ENCODE results near the gene RASSF5. TPM values are rescaled to one million over a fixed set of nuclear protein-coding genes. Genes with fewer than 3 reads are reported as not detected.

The RASSF5 gene
- total and polyA plus RNA-seq, 2 of the 13 experiments (the other 11 are each of a cell fraction or from before 2014, with no cell fraction given): 0.18 to 0.40 TPM

DNA sequence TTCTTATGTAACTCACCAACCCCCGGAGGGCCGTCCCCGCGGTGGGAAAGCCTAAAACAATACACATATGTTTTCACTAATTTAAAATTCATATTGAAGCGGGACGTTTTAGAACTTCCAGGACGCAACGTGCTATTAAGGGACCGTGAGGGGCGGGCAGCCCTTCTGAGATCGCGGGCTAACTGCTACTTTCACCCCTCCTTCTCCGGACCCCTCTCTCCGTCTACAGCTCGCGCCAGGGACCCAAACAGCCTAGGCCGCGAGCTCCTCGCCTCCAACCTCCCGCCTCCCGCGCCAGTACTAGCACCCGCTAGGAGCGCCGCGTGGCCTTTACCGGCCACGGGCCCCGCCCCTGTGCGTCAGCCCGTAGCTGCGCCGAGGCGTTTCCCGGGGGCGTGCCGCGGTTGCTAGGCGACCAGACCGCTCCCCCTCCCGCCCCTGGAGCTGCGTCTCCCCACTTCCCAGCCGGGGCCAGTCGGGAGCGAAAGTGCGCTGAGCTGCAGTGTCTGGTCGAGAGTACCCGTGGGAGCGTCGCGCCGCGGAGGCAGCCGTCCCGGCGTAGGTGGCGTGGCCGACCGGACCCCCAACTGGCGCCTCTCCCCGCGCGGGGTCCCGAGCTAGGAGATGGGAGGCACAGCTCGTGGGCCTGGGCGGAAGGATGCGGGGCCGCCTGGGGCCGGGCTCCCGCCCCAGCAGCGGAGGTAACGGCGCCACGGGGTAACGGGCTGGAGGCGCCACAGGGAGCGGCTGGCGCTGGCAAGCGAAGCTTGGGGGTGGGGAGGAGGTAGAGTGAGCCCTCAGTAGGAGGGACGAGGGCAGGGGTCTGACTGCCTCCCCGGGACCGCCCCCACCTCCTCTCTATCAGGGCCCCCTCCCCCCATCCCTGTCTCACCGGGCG, 128.0 kb downstream of the RASSF5 start, which contains the start of gene DYRK3 (continued):
- TF ChIP-seq, protein P1, sequence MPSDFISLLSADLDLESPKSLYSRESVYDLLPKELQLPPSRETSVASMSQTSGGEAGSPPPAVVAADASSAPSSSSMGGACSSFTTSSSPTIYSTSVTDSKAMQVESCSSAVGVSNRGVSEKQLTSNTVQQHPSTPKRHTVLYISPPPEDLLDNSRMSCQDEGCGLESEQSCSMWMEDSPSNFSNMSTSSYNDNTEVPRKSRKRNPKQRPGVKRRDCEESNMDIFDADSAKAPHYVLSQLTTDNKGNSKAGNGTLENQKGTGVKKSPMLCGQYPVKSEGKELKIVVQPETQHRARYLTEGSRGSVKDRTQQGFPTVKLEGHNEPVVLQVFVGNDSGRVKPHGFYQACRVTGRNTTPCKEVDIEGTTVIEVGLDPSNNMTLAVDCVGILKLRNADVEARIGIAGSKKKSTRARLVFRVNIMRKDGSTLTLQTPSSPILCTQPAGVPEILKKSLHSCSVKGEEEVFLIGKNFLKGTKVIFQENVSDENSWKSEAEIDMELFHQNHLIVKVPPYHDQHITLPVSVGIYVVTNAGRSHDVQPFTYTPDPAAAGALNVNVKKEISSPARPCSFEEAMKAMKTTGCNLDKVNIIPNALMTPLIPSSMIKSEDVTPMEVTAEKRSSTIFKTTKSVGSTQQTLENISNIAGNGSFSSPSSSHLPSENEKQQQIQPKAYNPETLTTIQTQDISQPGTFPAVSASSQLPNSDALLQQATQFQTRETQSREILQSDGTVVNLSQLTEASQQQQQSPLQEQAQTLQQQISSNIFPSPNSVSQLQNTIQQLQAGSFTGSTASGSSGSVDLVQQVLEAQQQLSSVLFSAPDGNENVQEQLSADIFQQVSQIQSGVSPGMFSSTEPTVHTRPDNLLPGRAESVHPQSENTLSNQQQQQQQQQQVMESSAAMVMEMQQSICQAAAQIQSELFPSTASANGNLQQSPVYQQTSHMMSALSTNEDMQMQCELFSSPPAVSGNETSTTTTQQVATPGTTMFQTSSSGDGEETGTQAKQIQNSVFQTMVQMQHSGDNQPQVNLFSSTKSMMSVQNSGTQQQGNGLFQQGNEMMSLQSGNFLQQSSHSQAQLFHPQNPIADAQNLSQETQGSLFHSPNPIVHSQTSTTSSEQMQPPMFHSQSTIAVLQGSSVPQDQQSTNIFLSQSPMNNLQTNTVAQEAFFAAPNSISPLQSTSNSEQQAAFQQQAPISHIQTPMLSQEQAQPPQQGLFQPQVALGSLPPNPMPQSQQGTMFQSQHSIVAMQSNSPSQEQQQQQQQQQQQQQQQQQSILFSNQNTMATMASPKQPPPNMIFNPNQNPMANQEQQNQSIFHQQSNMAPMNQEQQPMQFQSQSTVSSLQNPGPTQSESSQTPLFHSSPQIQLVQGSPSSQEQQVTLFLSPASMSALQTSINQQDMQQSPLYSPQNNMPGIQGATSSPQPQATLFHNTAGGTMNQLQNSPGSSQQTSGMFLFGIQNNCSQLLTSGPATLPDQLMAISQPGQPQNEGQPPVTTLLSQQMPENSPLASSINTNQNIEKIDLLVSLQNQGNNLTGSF (CRISPR knock-in tag; IDR thresholded peaks at IDR 0.05): no peak
- TF ChIP-seq ZFP1 (CRISPR knock-in tag; IDR thresholded peaks at IDR 0.05): no peak
- TF ChIP-seq ZNF337 (CRISPR knock-in tag; IDR thresholded peaks at IDR 0.05; ENCODE audit: borderline replicate concordance, low read depth): no peak; the same call in 1 of the 2 replicates
- no peak for TF ChIP-seq ZNF460 (CRISPR knock-in tag; IDR thresholded peaks at IDR 0.05; ENCODE audit: borderline replicate concordance)
- TF ChIP-seq GZF1 (CRISPR knock-in tag; IDR thresholded peaks at IDR 0.05): 0 out of 2 replicates have a peak, but pooled peaks have one; percentile 28
- TF ChIP-seq STAG1 (CRISPR knock-in tag; IDR thresholded peaks at IDR 0.05): no peak
- TF ChIP-seq YY1 (IDR thresholded peaks at IDR 0.05; ENCODE audit: insufficient read depth, insufficient replicate concordance, low read depth, low read length): peak; percentile 30
- TF ChIP-seq, protein P2, sequence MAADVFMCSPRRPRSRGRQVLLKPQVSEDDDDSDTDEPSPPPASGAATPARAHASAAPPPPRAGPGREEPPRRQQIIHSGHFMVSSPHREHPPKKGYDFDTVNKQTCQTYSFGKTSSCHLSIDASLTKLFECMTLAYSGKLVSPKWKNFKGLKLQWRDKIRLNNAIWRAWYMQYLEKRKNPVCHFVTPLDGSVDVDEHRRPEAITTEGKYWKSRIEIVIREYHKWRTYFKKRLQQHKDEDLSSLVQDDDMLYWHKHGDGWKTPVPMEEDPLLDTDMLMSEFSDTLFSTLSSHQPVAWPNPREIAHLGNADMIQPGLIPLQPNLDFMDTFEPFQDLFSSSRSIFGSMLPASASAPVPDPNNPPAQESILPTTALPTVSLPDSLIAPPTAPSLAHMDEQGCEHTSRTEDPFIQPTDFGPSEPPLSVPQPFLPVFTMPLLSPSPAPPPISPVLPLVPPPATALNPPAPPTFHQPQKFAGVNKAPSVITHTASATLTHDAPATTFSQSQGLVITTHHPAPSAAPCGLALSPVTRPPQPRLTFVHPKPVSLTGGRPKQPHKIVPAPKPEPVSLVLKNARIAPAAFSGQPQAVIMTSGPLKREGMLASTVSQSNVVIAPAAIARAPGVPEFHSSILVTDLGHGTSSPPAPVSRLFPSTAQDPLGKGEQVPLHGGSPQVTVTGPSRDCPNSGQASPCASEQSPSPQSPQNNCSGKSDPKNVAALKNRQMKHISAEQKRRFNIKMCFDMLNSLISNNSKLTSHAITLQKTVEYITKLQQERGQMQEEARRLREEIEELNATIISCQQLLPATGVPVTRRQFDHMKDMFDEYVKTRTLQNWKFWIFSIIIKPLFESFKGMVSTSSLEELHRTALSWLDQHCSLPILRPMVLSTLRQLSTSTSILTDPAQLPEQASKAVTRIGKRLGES (CRISPR knock-in tag; IDR thresholded peaks at IDR 0.05; ENCODE audit: borderline replicate concordance): 0 out of 2 replicates have a peak, but pooled peaks have one; percentile 62
- TF ChIP-seq, protein P3, sequence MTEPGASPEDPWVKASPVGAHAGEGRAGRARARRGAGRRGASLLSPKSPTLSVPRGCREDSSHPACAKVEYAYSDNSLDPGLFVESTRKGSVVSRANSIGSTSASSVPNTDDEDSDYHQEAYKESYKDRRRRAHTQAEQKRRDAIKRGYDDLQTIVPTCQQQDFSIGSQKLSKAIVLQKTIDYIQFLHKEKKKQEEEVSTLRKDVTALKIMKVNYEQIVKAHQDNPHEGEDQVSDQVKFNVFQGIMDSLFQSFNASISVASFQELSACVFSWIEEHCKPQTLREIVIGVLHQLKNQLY (CRISPR knock-in tag; IDR thresholded peaks at IDR 0.05): no peak
- peak; percentile 67; the same call in 1 of the 2 replicates for TF ChIP-seq KDM5B (CRISPR knock-in tag; IDR thresholded peaks at IDR 0.05; ENCODE audit: borderline replicate concordance)
- no peak for TF ChIP-seq ZNF30 (CRISPR knock-in tag; IDR thresholded peaks at IDR 0.05)
- TF ChIP-seq, protein P4, sequence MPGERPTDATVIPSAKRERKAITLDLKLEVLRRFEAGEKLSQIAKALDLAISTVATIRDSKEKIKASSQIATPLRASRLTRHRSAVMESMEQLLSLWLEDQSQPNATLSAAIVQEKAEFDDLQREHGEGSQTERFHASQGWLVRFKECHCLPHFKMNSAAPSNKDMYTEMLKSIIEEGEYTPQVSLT (CRISPR knock-in tag; IDR thresholded peaks at IDR 0.05; ENCODE audit: borderline replicate concordance, low read depth): no peak
- no peak for TF ChIP-seq ZNF564 (CRISPR knock-in tag; IDR thresholded peaks at IDR 0.05)
- TF ChIP-seq, protein P5, sequence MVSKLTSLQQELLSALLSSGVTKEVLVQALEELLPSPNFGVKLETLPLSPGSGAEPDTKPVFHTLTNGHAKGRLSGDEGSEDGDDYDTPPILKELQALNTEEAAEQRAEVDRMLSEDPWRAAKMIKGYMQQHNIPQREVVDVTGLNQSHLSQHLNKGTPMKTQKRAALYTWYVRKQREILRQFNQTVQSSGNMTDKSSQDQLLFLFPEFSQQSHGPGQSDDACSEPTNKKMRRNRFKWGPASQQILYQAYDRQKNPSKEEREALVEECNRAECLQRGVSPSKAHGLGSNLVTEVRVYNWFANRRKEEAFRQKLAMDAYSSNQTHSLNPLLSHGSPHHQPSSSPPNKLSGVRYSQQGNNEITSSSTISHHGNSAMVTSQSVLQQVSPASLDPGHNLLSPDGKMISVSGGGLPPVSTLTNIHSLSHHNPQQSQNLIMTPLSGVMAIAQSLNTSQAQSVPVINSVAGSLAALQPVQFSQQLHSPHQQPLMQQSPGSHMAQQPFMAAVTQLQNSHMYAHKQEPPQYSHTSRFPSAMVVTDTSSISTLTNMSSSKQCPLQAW (CRISPR knock-in tag; IDR thresholded peaks at IDR 0.05): no peak
- TF ChIP-seq ZNF737 (CRISPR knock-in tag; IDR thresholded peaks at IDR 0.05; ENCODE audit: borderline replicate concordance): no peak
- TF ChIP-seq ATRX (CRISPR knock-in tag; IDR thresholded peaks at IDR 0.05; ENCODE audit: borderline replicate concordance): no peak
- no peak for TF ChIP-seq ZNF549 (CRISPR knock-in tag; IDR thresholded peaks at IDR 0.05)
